NB4 (cell line): ENCODE measurements around the gene CDIPT.

ENCODE experiments used
- MYC ChIP-seq: IDR thresholded peaks from 2 replicates; pipeline ENCODE4 v1.6.1; 2011; ENCODE audit warnings: low read depth, low read length
- POLR2A ChIP-seq: IDR thresholded peaks from 2 replicates; pipeline ENCODE4 v1.6.1; 2011; ENCODE audit warnings: mild to moderate bottlenecking; ENCODE audit not compliant: insufficient read length; ENCODE audit errors: extremely low read depth
- TF ChIP-seq, protein P1 (sequence below): IDR thresholded peaks from one replicate; pipeline ENCODE4 v1.5.1; 2012; ENCODE audit warnings: low read depth, low read length
- TF ChIP-seq, protein P2 (sequence below): IDR thresholded peaks from 2 replicates; pipeline ENCODE4 v1.6.1; 2011; ENCODE audit warnings: low read depth, low read length

DNA sequence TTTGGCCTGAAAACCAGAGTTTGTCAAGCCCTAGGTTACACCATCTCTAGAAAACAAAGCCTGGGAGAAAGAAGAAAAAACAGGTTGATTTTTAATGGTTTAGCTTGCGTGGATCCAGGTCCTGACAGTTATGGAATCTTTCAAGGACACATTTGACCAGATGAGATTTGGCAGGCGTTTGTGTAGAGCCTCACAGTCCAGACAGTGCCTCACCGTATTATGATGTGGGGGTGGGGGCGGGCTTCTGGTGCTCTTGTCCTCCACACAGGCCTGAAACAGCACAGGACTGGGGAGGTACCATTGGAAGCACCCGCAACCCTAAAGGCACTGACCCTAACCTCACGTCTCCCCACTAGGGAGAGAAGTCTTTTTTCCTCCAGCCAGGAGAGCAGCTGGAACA, 23.2 kb downstream of the CDIPT start:
- TF ChIP-seq, protein P1, sequence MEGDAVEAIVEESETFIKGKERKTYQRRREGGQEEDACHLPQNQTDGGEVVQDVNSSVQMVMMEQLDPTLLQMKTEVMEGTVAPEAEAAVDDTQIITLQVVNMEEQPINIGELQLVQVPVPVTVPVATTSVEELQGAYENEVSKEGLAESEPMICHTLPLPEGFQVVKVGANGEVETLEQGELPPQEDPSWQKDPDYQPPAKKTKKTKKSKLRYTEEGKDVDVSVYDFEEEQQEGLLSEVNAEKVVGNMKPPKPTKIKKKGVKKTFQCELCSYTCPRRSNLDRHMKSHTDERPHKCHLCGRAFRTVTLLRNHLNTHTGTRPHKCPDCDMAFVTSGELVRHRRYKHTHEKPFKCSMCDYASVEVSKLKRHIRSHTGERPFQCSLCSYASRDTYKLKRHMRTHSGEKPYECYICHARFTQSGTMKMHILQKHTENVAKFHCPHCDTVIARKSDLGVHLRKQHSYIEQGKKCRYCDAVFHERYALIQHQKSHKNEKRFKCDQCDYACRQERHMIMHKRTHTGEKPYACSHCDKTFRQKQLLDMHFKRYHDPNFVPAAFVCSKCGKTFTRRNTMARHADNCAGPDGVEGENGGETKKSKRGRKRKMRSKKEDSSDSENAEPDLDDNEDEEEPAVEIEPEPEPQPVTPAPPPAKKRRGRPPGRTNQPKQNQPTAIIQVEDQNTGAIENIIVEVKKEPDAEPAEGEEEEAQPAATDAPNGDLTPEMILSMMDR = no peak
- TF ChIP-seq POLR2A (no peak), MYC (no peak)
- TF ChIP-seq, protein P2, sequence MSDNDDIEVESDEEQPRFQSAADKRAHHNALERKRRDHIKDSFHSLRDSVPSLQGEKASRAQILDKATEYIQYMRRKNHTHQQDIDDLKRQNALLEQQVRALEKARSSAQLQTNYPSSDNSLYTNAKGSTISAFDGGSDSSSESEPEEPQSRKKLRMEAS = no peak
